Endothelial cell (in vitro differentiated cells): ENCODE data around the gene CRB2. TPM values are rescaled to one million over a fixed set of nuclear protein-coding genes. Genes with fewer than 3 reads are reported as not detected.

Experiments used
- DNase-seq: peaks from one replicate; pipeline ENCODE4 v3.0.0; 2021; ENCODE audit warnings: low spot score
- H3K27ac Mint-ChIP-seq: one replicate; pipeline ENCODE4 v1.8.0; 2021; ENCODE audit warnings: mixed read lengths, inconsistent platforms; ENCODE audit not compliant: unreplicated experiment
- H3K27me3 Mint-ChIP-seq: one replicate; pipeline ENCODE4 v1.8.0; 2021; ENCODE audit warnings: mild to moderate bottlenecking, moderate library complexity, mixed read lengths, inconsistent platforms; ENCODE audit not compliant: unreplicated experiment
- H3K36me3 Mint-ChIP-seq: one replicate; pipeline ENCODE4 v1.8.0; 2021; ENCODE audit warnings: mild to moderate bottlenecking, low read depth, mixed read lengths, inconsistent platforms; ENCODE audit not compliant: unreplicated experiment
- H3K4me1 Mint-ChIP-seq: one replicate; pipeline ENCODE4 v1.8.0; 2021; ENCODE audit warnings: mild to moderate bottlenecking, mixed read lengths, inconsistent platforms; ENCODE audit not compliant: unreplicated experiment
- H3K4me3 Mint-ChIP-seq: one replicate; pipeline ENCODE4 v1.8.0; 2021; ENCODE audit warnings: mild to moderate bottlenecking, mixed read lengths, inconsistent platforms; ENCODE audit not compliant: unreplicated experiment
- H3K9me3 Mint-ChIP-seq: one replicate; pipeline ENCODE4 v1.8.0; 2021; ENCODE audit warnings: mixed read lengths, inconsistent platforms; ENCODE audit not compliant: unreplicated experiment
- microRNA-seq: library from miRNA; unstranded; fragments of <30 nt; microRNA quantifications from one replicate; pipeline ENCODE4, GENCODE V29; 2020; ENCODE audit not compliant: unreplicated experiment
- total RNA-seq: library from RNA; stranded (reverse); fragmentation: NEBNext Ultra II Directional; extraction: Animal tissue kit (Norgen Biotek cat#: 25700); gene quantifications from one replicate; pipeline ENCODE4 v1.2.1, GENCODE V29; 2021; ENCODE audit not compliant: unreplicated experiment
- TF ChIP-seq, protein P1 (sequence below): fragments of 200-600 bp; sonication (generic); IDR thresholded peaks from one replicate; pipeline ENCODE4 v1.5.0; 2021; ENCODE audit warnings: antibody characterized with exemption; ENCODE audit not compliant: unreplicated experiment

Gene CRB2
- total RNA-seq, 1 donor from 2014 or later: 0.18 TPM

DNA sequence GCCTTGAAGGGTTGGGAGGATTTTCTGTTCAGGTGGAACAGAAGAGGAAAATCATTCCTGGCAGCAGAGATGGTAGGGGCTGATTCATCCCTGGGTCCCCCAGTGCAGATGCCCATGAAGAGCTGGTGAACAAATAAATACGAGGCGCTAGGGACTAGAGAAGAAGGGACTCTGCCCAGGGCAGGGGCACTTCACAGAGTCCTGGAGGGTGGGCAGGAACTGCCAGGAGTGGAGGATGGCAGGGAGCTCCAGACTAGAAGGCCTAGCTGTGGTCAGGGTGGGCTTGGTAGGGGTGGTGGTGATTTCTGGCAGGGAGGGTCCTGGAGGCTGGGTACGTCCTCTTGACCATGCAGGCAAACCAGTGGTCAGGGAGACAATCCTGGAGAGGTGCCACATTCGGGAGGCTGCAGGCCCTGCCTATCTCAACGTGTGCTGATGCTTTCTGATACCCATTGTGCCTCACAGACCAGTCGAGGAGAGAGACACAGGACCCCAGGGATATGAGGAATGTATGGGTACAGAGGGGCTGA is 69.9 kb downstream of the CRB2 start:
- TF ChIP-seq, protein P1, sequence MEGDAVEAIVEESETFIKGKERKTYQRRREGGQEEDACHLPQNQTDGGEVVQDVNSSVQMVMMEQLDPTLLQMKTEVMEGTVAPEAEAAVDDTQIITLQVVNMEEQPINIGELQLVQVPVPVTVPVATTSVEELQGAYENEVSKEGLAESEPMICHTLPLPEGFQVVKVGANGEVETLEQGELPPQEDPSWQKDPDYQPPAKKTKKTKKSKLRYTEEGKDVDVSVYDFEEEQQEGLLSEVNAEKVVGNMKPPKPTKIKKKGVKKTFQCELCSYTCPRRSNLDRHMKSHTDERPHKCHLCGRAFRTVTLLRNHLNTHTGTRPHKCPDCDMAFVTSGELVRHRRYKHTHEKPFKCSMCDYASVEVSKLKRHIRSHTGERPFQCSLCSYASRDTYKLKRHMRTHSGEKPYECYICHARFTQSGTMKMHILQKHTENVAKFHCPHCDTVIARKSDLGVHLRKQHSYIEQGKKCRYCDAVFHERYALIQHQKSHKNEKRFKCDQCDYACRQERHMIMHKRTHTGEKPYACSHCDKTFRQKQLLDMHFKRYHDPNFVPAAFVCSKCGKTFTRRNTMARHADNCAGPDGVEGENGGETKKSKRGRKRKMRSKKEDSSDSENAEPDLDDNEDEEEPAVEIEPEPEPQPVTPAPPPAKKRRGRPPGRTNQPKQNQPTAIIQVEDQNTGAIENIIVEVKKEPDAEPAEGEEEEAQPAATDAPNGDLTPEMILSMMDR: no peak
- no peak for DNase-seq

DNA sequence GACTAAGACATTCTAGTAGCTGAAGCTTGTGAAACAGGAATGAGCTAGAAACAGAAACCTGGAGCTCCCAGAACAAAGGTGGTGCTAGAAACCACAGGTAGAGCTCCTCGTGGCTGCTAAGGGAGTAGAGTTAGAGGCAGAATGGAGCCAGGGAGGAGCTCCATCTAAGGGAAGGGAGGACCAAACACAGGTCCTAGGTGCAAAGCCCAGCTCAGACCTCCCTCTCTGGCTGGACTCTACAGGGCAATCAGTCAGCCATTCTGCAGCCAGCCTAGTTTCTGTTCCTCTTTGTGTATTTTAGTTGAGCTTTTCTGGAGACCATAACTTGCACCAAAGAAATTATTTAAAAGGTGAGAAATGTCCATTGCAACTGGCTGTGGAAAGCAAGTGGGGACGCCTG is 70.4 kb downstream of the CRB2 start:
- Mint-ChIP-seq H3K4me3 (no peak overlapping the region), H3K27ac (no peak overlapping the region), H3K27me3 (peaks cover 11% of the 10 kb centered on the region), H3K36me3 (peaks cover 9% of the 10 kb centered on the region), H3K4me1 (no peaks in the 10 kb centered on the region), H3K9me3 (no peaks in the 10 kb centered on the region)
- TF ChIP-seq, protein P1: no peak
- DNase-seq: no peak

More for the DNA sequence above, 69.9 kb downstream of the CRB2 start:
- Mint-ChIP-seq H3K9me3 (no peaks in the 10 kb centered on the region), H3K27me3 (peaks cover 11% of the 10 kb centered on the region), H3K27ac (no peak overlapping the region), H3K4me1 (no peaks in the 10 kb centered on the region), H3K36me3 (peaks cover 13% of the 10 kb centered on the region), H3K4me3 (no peak overlapping the region)

Small RNAs within 50 kb of the gene (microRNA-seq; reads per million reads assigned to microRNA genes)
- gene MIR601: not detected

Other genes with a start within 250 kb of the CRB2 start
- 45.4 TPM for gene STRBP, start 87.6 kb upstream of the CRB2 start, total RNA-seq